GM12892 (cell line): ENCODE measurements around the gene CHKB.

Experiments
- POLR2A ChIP-seq: IDR thresholded peaks from 2 replicates; pipeline ENCODE4 v1.6.1; 2011; ENCODE audit warnings: low read depth, low read length, control low read depth
- POLR2AphosphoS5 ChIP-seq: IDR thresholded peaks from 2 replicates; pipeline ENCODE4 v1.6.1; 2011; ENCODE audit warnings: low read depth, low read length, control low read depth
- TAF1 ChIP-seq: IDR thresholded peaks from 2 replicates; pipeline ENCODE4 v1.6.1; 2011; ENCODE audit warnings: low read depth, mild to moderate bottlenecking, control low read depth, low read length, borderline replicate concordance

GRCh38 chr22:50564289-50564688, 18.4 kb downstream of the CHKB start:
- no peak for TF ChIP-seq TAF1
- no peak for TF ChIP-seq POLR2A
- TF ChIP-seq POLR2AphosphoS5 = no peak
